Neural cell (in vitro differentiated cells): ENCODE data around the gene MT1H. TPM values are rescaled to one million over a fixed set of nuclear protein-coding genes. Genes with fewer than 3 reads are reported as not detected.
A peak's percentile ranks its signal among the peaks of the same experiment; 100 is the strongest.
"Not testable (repeated sequence)": the region's sequence is repeated elsewhere in the genome, so short reads cannot be mapped to it uniquely, and the experiment has no call there.

Source experiments
- H2AFZ ChIP-seq: fragments of 200-600, 300-800 bp; sonication (generic), shearing (Covaris generic); 2 replicates; pipeline ENCODE4 v1.6.0; 2014; ENCODE audit warnings: low read depth, mild to moderate bottlenecking, antibody characterized with exemption, low read length, moderate library complexity
- H3F3A ChIP-seq: fragments of 200-600 bp; shearing (Covaris generic); 2 replicates; pipeline ENCODE4 v1.6.1; 2016; ENCODE audit warnings: mild to moderate bottlenecking, moderate library complexity, mixed read lengths, antibody characterized with exemption, low read length; ENCODE audit not compliant: insufficient read depth, poor library complexity, severe bottlenecking
- H3K27ac ChIP-seq: fragments of 200-600, 300-800 bp; sonication (generic), shearing (Covaris generic); 2 replicates; pipeline ENCODE4 v1.5.1; 2014; ENCODE audit warnings: mild to moderate bottlenecking, low read length, moderate library complexity
- H3K27me3 ChIP-seq: fragments of 300-800, 200-600 bp; sonication (generic), shearing (Covaris generic); 2 replicates; pipeline ENCODE4 v1.6.0; 2014; ENCODE audit warnings: mild to moderate bottlenecking, low read depth, low read length, moderate library complexity; ENCODE audit not compliant: insufficient read depth
- H3K36me3 ChIP-seq: fragments of 300-800, 200-600 bp; sonication (generic), shearing (Covaris generic); 2 replicates; pipeline ENCODE4 v1.5.1; 2014; ENCODE audit warnings: mild to moderate bottlenecking, antibody characterized with exemption, low read length, moderate library complexity; ENCODE audit not compliant: insufficient read depth
- H3K4me2 ChIP-seq: fragments of 300-800, 200-600 bp; sonication (generic), shearing (Covaris generic); 2 replicates; pipeline ENCODE4 v1.6.0; 2014; ENCODE audit warnings: mild to moderate bottlenecking, low read length
- H3K4me3 ChIP-seq: fragments of 300-800, 200-600 bp; sonication (generic), shearing (Covaris generic); 2 replicates; pipeline ENCODE4 v1.5.1; 2014; ENCODE audit warnings: mild to moderate bottlenecking, low read length, moderate library complexity
- H3K79me2 ChIP-seq: fragments of 200-600 bp; shearing (Covaris generic); replicated peaks from 2 replicates; pipeline ENCODE4 v1.6.0; 2014; ENCODE audit warnings: mild to moderate bottlenecking, low read length, moderate library complexity; ENCODE audit not compliant: insufficient read depth
- H3K9ac ChIP-seq: fragments of 300-800, 200-600 bp; sonication (generic), shearing (Covaris generic); 2 replicates; pipeline ENCODE4 v1.6.1; 2016; ENCODE audit warnings: mild to moderate bottlenecking, low read length, mixed read lengths
- H3K9me2 ChIP-seq: fragments of 200-600 bp; shearing (Covaris generic); 2 replicates; pipeline ENCODE4 v1.6.1; 2016; ENCODE audit warnings: mild to moderate bottlenecking, low read length, mixed read lengths; ENCODE audit not compliant: insufficient read depth
- H3K9me3 ChIP-seq: fragments of 200-600, 300-800 bp; sonication (generic), shearing (Covaris generic); 2 replicates; pipeline ENCODE4 v1.6.1; 2016; ENCODE audit warnings: mild to moderate bottlenecking, mixed run types, low read length, moderate library complexity, mixed read lengths
- H4K20me1 ChIP-seq: fragments of 200-600 bp; shearing (Covaris generic); 2 replicates; pipeline ENCODE4 v1.6.1; 2016; ENCODE audit warnings: mild to moderate bottlenecking, mixed run types; ENCODE audit not compliant: insufficient read depth
- EP300 ChIP-seq: fragments of 450-650 bp; conservative IDR thresholded peaks from 2 replicates; pipeline ENCODE4 v1.6.1; 2014; ENCODE audit warnings: antibody characterized with exemption, mild to moderate bottlenecking, moderate library complexity; ENCODE audit not compliant: poor library complexity, severe bottlenecking
- EZH2 ChIP-seq: fragments of 200-600, 300-800 bp; shearing (Covaris generic), sonication (generic); IDR thresholded peaks from 2 replicates; pipeline ENCODE4 v1.6.1; 2014; ENCODE audit warnings: antibody characterized with exemption, low read length, borderline replicate concordance, mild to moderate bottlenecking; ENCODE audit not compliant: insufficient read depth, poor library complexity, severe bottlenecking
- POLR2AphosphoS5 ChIP-seq: IDR thresholded peaks from 2 replicates; pipeline ENCODE4 v1.6.1; 2012
- RAD21 ChIP-seq: fragments of 450-650 bp; conservative IDR thresholded peaks from 2 replicates; pipeline ENCODE4 v1.6.1; 2014; ENCODE audit warnings: antibody characterized with exemption, mild to moderate bottlenecking, moderate library complexity
- polyA minus RNA-seq: library from RNA; depleted of rRNA, polyadenylated mRNA; stranded (reverse); fragments of >200 nt; gene quantifications from 2 replicates; pipeline ENCODE4 v1.2.3, GENCODE V29; 2014
- polyA plus RNA-seq: library from polyadenylated mRNA; depleted of rRNA; stranded (reverse); fragments of >200 nt; gene quantifications from 2 replicates; pipeline ENCODE4 v1.2.3, GENCODE V29; 2014
- TF ChIP-seq, protein P1 (sequence below): IDR thresholded peaks from 2 replicates; pipeline ENCODE4 v1.6.1; 2012; ENCODE audit warnings: borderline replicate concordance

The MT1H gene
- not detected in 2 replicates for polyA plus RNA-seq
- polyA minus RNA-seq: not detected in 2 replicates

DNA sequence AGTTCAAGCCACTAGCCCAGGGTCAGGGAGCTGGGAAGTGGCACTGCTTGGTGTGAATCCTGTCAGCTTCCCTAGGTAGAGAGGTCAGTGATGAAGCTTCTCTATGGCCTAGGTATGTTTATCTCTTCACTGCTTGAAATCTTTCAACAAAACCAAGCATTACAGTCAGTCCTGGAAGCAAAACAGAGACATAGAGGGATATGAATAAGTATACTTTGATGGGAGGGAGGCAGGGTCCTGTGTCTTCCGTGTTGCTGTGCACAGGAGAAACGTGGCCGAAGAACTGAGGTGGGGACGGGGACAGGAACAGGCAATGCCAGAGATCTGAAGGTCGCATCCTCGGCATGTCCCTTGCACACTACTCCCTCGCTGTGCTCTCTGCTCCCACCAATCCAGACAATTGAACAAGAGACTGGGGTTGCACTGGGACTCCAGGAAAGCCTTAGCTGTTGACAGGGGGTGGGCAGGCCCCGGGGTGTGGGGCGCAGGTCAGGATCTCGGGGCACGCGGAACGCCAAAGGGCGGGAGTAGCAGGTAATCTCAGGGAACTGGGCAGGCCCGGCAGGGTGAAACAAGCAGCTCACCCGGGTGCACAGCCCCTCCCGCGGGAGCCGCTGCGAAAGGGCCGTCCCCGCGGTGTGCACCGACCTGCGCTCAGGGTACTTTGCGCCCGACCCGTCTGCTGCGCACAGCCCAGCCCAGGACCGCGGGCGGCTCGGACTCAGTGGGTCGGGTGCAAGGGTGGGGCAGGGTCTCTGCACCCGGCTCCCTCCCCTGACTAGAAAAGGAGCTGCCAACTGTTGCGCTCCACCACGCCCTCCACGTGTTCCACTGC, at the start of gene MT1H:
TSS of gene MT1H (plus strand) at position 810 of the 835 bp plus-strand sequence. CDS start 71 bp downstream, outside the sequence.
- no peak within 1 kb of the TSS for H3K4me2 ChIP-seq
- TF ChIP-seq EP300 (no peak), EZH2 (peak; percentile 58)
- H3K27ac ChIP-seq: no peak within 1 kb of the TSS
- H3F3A ChIP-seq: no peaks in the 10 kb centered on the region
- no peak within 1 kb of the TSS for H3K4me3 ChIP-seq
- H3K9ac ChIP-seq: no peak within 1 kb of the TSS
- H3K9me2 ChIP-seq: no peaks in the 10 kb centered on the region
- no peak within 1 kb of the TSS for H2AFZ ChIP-seq
- no peaks in the 10 kb centered on the region for H3K36me3 ChIP-seq
- no peaks in the 10 kb centered on the region for H3K9me3 ChIP-seq
- no peaks in the 10 kb centered on the region for H3K79me2 ChIP-seq
- H3K27me3 ChIP-seq: peaks cover 99% of the 10 kb centered on the region
- no peaks in the 10 kb centered on the region for H4K20me1 ChIP-seq

DNA sequence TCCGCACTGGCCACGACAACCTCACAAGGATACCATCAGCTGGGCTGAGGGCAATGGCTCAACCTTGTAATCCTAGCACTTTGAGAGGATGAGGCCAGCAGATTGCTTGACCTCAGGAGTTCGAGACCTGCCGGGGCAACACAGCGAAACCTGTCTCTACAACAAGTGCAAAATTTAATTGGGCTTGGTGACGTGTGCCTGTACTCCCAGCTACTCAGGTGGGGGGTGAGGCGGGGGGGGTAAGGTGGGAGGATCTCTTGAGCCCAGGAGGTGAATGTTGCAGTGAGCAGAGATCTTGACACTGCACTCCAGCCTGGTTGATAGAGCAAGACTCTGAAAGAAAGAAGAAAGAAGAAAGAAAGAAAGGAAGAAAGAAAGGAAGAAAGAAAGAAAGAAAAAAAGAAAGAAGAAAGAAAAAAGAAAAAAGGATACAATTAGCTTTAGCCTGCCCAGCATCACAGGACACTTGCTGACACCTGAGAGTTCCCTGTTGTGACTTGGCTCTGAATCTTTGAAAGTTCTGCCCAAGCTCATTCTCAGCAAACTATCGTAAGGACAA, 49.2 kb upstream of the MT1H start:
- Histone ChIP-seq H3K36me3 (no peaks in the 10 kb centered on the region), H3K9ac (no peak overlapping the region), H3K9me2 (no peaks in the 10 kb centered on the region), H4K20me1 (no peaks in the 10 kb centered on the region), H2AFZ (no peak overlapping the region), H3K27ac (no peak overlapping the region), H3K4me3 (no peak overlapping the region), H3F3A (no peaks in the 10 kb centered on the region), H3K4me2 (no peak overlapping the region), H3K9me3 (no peaks in the 10 kb centered on the region), H3K27me3 (peaks cover 70% of the 10 kb centered on the region), H3K79me2 (no peaks in the 10 kb centered on the region)
- TF ChIP-seq EP300 (no peak), EZH2 (no peak), RAD21 (no peak), POLR2AphosphoS5 (no peak)
- TF ChIP-seq, protein P1, sequence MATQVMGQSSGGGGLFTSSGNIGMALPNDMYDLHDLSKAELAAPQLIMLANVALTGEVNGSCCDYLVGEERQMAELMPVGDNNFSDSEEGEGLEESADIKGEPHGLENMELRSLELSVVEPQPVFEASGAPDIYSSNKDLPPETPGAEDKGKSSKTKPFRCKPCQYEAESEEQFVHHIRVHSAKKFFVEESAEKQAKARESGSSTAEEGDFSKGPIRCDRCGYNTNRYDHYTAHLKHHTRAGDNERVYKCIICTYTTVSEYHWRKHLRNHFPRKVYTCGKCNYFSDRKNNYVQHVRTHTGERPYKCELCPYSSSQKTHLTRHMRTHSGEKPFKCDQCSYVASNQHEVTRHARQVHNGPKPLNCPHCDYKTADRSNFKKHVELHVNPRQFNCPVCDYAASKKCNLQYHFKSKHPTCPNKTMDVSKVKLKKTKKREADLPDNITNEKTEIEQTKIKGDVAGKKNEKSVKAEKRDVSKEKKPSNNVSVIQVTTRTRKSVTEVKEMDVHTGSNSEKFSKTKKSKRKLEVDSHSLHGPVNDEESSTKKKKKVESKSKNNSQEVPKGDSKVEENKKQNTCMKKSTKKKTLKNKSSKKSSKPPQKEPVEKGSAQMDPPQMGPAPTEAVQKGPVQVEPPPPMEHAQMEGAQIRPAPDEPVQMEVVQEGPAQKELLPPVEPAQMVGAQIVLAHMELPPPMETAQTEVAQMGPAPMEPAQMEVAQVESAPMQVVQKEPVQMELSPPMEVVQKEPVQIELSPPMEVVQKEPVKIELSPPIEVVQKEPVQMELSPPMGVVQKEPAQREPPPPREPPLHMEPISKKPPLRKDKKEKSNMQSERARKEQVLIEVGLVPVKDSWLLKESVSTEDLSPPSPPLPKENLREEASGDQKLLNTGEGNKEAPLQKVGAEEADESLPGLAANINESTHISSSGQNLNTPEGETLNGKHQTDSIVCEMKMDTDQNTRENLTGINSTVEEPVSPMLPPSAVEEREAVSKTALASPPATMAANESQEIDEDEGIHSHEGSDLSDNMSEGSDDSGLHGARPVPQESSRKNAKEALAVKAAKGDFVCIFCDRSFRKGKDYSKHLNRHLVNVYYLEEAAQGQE: no peak

DNA sequence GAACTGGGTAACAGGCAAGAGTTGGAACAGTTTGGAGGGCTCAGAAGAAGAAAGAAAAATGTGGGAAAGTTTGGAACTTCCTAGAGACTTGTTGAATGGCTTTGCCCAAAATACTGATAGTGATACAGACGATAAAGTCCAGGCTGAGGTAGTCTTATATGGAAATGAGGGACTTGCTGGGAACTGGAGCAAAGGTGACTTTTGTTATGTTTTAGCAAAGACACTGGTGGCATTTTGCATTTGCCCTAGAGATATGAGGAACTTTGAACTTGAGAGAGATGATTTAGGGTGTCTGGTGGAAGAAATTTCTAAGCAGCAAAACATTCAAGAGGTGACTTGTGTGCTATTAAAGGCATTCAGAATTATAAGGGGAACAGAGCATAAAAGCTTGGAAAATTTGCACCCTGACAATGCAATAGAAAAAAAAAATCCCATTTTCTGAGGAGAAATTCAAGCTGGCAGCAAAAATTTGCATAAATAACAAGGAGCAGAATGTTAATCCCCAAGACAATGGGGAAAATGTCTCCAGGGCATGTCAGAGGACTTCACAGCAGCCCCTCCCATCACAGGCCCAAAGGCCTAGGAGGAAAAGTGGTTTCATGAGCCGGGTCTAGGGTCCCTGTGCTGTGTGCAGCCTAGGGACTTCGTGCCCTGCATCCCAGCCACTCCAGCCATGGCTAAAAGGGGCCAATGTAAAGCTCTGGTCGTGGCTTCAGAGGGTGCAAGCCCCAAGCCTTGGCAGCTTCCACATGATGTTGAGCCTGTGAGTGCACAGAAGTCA, 47.8 kb upstream of the MT1H start:
- not testable (repeated sequence) for H3K27ac ChIP-seq, H2AFZ ChIP-seq, H4K20me1 ChIP-seq, H3K9me2 ChIP-seq, H3K79me2 ChIP-seq, H3K9ac ChIP-seq, H3K9me3 ChIP-seq, H3K4me2 ChIP-seq, H3K4me3 ChIP-seq, H3K36me3 ChIP-seq, H3F3A ChIP-seq
- H3K27me3 ChIP-seq: peaks cover 72% of the 10 kb centered on the region

DNA sequence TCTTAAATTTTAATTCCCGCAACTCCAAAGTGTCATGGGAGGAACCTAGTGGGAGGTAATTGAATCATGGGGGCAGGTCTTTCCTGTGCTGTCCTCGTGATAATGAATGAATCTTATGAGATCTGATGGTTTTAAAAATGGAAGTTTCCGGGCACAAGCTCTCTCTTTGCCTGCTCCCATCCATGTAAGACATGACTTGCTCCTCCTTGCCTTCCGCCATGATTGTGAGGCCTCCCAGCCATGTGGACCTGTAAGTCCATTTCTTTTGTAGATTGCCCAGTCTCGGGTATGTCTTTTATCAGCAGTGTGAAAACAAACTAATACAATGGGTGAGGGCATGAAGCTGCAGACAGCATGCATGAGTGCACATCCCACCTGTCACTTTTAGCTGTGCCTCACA, 46.4 kb upstream of the MT1H start:
- H3K4me3 ChIP-seq, H3K27ac ChIP-seq, H3K9me3 ChIP-seq, H2AFZ ChIP-seq, H3K79me2 ChIP-seq, H3K4me2 ChIP-seq, H3K9me2 ChIP-seq, H4K20me1 ChIP-seq, H3F3A ChIP-seq, H3K9ac ChIP-seq, H3K36me3 ChIP-seq: not testable (repeated sequence)
- H3K27me3 ChIP-seq: peaks cover 69% of the 10 kb centered on the region
